LoVo (cell line): Measurements from ENCODE around the gene SORCS2.

Experiments
- DNase-seq: peaks from one replicate; pipeline ENCODE4 v3.0.0-alpha.2; 2016; ENCODE audit warnings: low spot score

SORCS2 gene

GRCh38 chr4:7710576-7711306, 518.4 kb downstream of the SORCS2 start:
- DNase-seq = no peak

- DNase-seq = no peak
Observed at GRCh38 chr4:7711307-7711963, 519.1 kb downstream of the SORCS2 start.

GRCh38 chr4:7712021-7712671, 519.8 kb downstream of the SORCS2 start:
- DNase-seq = no peak

- no peak for DNase-seq
Observed at GRCh38 chr4:7713757-7714156, 521.4 kb downstream of the SORCS2 start.

- no peak for DNase-seq
Observed at GRCh38 chr4:7714176-7714575, 521.8 kb downstream of the SORCS2 start.

- DNase-seq = no peak
Observed at GRCh38 chr4:7714738-7715137, 522.4 kb downstream of the SORCS2 start.

GRCh38 chr4:7715271-7716009, 523.1 kb downstream of the SORCS2 start:
- no peak for DNase-seq

- no peak for DNase-seq
Observed at GRCh38 chr4:7716010-7716721, 523.8 kb downstream of the SORCS2 start.

GRCh38 chr4:7717161-7717560, 524.8 kb downstream of the SORCS2 start:
- DNase-seq = no peak

GRCh38 chr4:7717946-7718490, 525.7 kb downstream of the SORCS2 start:
- no peak for DNase-seq

- DNase-seq = peak; percentile 31
Observed at GRCh38 chr4:7719354-7720174, 527.2 kb downstream of the SORCS2 start.

- DNase-seq = no peak
Observed at GRCh38 chr4:7721984-7722551, 529.7 kb downstream of the SORCS2 start.

- no peak for DNase-seq
Observed at GRCh38 chr4:7722766-7723387, 530.5 kb downstream of the SORCS2 start.

- DNase-seq = no peak
Observed at GRCh38 chr4:7723625-7724024, 531.3 kb downstream of the SORCS2 start.

GRCh38 chr4:7725951-7726350, 533.6 kb downstream of the SORCS2 start:
- no peak for DNase-seq

- no peak for DNase-seq
Observed at GRCh38 chr4:7726665-7727413, 534.5 kb downstream of the SORCS2 start.

GRCh38 chr4:7727749-7728148, 535.4 kb downstream of the SORCS2 start:
- DNase-seq = no peak

GRCh38 chr4:7731437-7731836, 539.1 kb downstream of the SORCS2 start:
- no peak for DNase-seq

- no peak for DNase-seq
Observed at GRCh38 chr4:7732263-7732662, 539.9 kb downstream of the SORCS2 start.
